Pulmonary artery endothelial cell (primary cell): Measurements from ENCODE around the gene KRTAP20-2. TPM values are rescaled to one million over a fixed set of nuclear protein-coding genes. Genes with fewer than 3 reads are reported as not detected.

Experiments
- DNase-seq: peaks from one replicate; pipeline ENCODE4 v3.0.0-alpha.2; 2011; ENCODE audit warnings: low read depth, low spot score
- total RNA-seq: library from RNA; depleted of rRNA; stranded (reverse); fragments of >200 nt; gene quantifications from 2 replicates; pipeline ENCODE4 v1.2.3, GENCODE V29; 2014

Gene KRTAP20-2
- total RNA-seq, 1 donor from 2014 or later: not detected

DNA sequence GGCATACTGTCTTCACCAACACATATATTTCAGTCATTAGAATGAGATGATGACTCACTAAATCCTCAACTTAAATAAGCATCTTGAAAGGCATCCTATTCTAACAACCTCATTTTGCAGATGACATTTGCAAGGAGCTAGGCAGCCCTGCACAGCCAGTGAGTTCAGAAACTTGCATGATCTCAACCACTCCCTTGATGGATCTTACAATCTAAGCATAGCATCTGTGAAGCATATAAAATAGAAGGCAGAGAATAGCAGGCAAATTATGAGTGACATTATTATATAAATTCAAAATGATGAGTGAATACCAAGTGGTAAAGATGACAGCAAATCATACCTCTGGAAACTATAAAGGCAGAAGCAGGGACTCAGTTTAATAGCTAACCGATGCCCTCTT, 39.3 kb downstream of the KRTAP20-2 start:
- DNase-seq: no peak

DNA sequence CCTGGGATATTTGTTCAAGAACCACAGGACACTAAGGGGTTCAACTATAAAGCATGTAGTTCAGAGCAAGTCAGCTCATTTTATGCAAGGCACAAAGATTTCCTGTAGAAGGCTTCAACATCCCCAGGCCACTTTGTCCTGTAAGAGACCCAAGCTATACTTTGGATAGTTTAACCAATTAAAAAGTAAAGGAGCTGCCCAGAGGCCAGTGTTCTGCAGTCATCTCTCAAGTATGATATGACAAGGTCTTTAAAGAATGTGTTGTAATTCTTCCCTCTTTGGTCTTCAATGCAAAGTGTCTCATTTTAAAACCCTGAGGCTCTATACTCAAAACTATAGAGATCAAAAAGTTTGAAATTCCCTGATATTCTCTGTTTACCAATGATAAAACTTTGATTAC, 41.7 kb downstream of the KRTAP20-2 start:
- no peak for DNase-seq

DNA sequence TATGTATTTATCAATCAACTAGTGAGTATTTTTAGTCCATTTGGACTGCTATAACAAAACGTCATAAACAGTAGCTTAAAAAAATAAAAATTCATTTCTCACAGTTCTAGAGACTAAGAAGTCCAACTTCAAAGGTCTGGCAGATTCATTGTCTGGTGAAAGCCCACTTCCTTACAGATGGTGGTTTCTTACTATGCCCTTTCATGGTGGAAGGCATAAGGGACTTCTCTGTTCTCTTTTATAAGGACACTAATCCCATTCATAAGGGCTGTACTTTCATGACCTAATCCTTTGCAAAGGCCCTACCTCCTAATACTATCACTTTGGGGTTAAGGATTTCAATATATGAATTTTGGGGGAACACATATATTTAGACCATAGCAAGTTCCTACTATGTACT, 45.6 kb downstream of the KRTAP20-2 start:
- DNase-seq: no peak

DNA sequence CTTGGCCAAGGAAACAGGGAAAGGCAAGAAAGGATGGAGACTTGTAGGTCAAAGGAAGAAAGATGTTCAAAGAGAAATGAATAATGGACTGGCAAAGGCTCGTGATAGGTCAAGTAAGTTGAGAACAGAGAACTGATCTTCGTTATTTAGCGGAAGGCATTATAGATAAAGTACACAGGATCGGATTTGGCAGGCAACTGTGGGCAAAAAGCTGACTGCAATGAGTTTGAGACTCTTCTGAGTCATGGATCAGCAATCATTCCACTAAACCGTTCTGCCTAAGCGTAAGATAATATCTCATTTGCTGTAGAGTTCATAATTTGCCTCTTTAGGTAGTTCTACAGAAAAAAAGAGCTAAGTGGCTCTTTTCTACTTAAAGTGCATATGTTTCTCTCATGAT, 49.5 kb downstream of the KRTAP20-2 start:
- DNase-seq: no peak

Other genes starting within 250 kb of the KRTAP20-2 start
- not detected in 2 replicates for gene KRTAP13-1, start 239.2 kb upstream of the KRTAP20-2 start, total RNA-seq
- not detected in 2 replicates for gene KRTAP13-3, start 209.3 kb upstream of the KRTAP20-2 start, total RNA-seq
- gene KRTAP13-4, start 205.0 kb upstream of the KRTAP20-2 start, total RNA-seq: not detected in 2 replicates
- not detected in 2 replicates for gene KRTAP15-1, start 194.9 kb upstream of the KRTAP20-2 start, total RNA-seq
- not detected in 2 replicates for gene KRTAP19-1, start 154.8 kb upstream of the KRTAP20-2 start, total RNA-seq
- not detected in 2 replicates for gene KRTAP19-2, start 147.8 kb upstream of the KRTAP20-2 start, total RNA-seq
- gene KRTAP19-3, start 143.2 kb upstream of the KRTAP20-2 start, total RNA-seq: not detected in 2 replicates
- not detected in 2 replicates for gene KRTAP19-4, start 138.0 kb upstream of the KRTAP20-2 start, total RNA-seq
- gene KRTAP19-5, start 133.1 kb upstream of the KRTAP20-2 start, total RNA-seq: not detected in 2 replicates
- not detected in 2 replicates for gene KRTAP19-6, start 93.3 kb upstream of the KRTAP20-2 start, total RNA-seq
- not detected in 2 replicates for gene KRTAP19-7, start 73.9 kb upstream of the KRTAP20-2 start, total RNA-seq
- not detected in 2 replicates for gene KRTAP22-2, start 44.8 kb upstream of the KRTAP20-2 start, total RNA-seq
- gene KRTAP6-3, start 42.8 kb upstream of the KRTAP20-2 start, total RNA-seq: not detected in 2 replicates
- gene KRTAP6-2, start 36.3 kb upstream of the KRTAP20-2 start, total RNA-seq: not detected in 2 replicates
- gene KRTAP22-1, start 34.1 kb upstream of the KRTAP20-2 start, total RNA-seq: not detected in 2 replicates
- not detected in 2 replicates for gene KRTAP6-1, start 21.3 kb upstream of the KRTAP20-2 start, total RNA-seq
- gene KRTAP20-1, start 18.8 kb upstream of the KRTAP20-2 start, total RNA-seq: not detected in 2 replicates
- not detected in 2 replicates for gene KRTAP20-4, start 14.6 kb upstream of the KRTAP20-2 start, total RNA-seq
- gene KRTAP20-3, start 7.7 kb downstream of the KRTAP20-2 start, total RNA-seq: not detected in 2 replicates
- not detected in 2 replicates for gene KRTAP21-3, start 83.6 kb downstream of the KRTAP20-2 start, total RNA-seq
- gene KRTAP21-2, start 112.1 kb downstream of the KRTAP20-2 start, total RNA-seq: not detected in 2 replicates
- not detected in 2 replicates for gene KRTAP21-1, start 120.2 kb downstream of the KRTAP20-2 start, total RNA-seq
- gene KRTAP8-1, start 178.1 kb downstream of the KRTAP20-2 start, total RNA-seq: not detected in 2 replicates
- gene KRTAP7-1, start 194.6 kb downstream of the KRTAP20-2 start, total RNA-seq: not detected in 2 replicates
- gene KRTAP11-1, start 246.4 kb downstream of the KRTAP20-2 start, total RNA-seq: not detected in 2 replicates